WI38 (cell line): ENCODE measurements around the gene ELK3.

ENCODE experiments used
- H3K4me3 ChIP-seq: 2 replicates; pipeline ENCODE4 v1.5.1; 2011; ENCODE audit warnings: low read depth, mild to moderate bottlenecking, control low read depth, low read length
- CTCF ChIP-seq: IDR thresholded peaks from 2 replicates; pipeline ENCODE4 v1.5.1; 2012; ENCODE audit warnings: low read depth, mild to moderate bottlenecking, control low read depth, low read length

Gene ELK3

GRCh38 chr12:96171905-96172304, 22.3 kb upstream of the ELK3 start:
- TF ChIP-seq CTCF, result no peak
- no peak overlapping the region for H3K4me3 ChIP-seq

- TF ChIP-seq CTCF, result no peak
- no peak overlapping the region for H3K4me3 ChIP-seq
These were observed 21.2 kb upstream of the ELK3 start for GRCh38 chr12:96172981-96173380.

- TF ChIP-seq CTCF, result no peak
- H3K4me3 ChIP-seq, result no peak overlapping the region
These were observed 17.6 kb upstream of the ELK3 start for GRCh38 chr12:96176575-96176974.

GRCh38 chr12:96177013-96177412, 17.2 kb upstream of the ELK3 start:
- H3K4me3 ChIP-seq, result no peak overlapping the region
- TF ChIP-seq CTCF, result no peak

DNA sequence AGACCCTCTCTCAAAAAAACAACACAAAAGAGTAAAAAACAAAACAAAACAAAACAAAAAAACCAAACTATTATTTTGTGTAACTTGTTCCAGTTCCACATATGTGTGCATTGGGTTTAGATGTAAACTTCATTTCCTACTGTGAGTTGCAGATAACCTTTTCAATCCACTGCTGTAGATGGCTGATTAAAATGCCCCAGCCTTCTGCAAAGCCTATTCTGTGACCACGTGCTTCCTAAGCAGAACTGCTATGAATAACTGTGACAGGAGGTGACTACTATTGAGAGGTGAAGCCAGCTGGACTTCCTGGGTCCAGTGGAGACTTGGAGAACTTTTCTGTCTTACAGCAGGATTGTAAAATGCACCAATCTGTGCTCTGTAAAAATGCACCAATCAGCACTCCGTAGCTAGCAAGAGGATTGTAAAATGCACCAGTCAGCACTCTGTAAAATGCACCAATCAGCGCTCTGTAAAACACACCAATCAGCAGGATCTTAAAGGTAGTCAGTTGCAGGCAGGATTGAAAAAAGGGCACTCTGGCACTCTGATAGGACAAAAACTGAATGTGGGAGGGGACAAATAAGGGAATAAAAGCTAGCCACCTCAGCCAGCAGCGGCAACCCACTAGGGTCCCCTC, 10.3 kb upstream of the ELK3 start:
- TF ChIP-seq CTCF, result no peak
- H3K4me3 ChIP-seq, result no peak overlapping the region

GRCh38 chr12:96185914-96186313, 8.3 kb upstream of the ELK3 start:
- no peak for TF ChIP-seq CTCF
- no peak overlapping the region for H3K4me3 ChIP-seq

DNA sequence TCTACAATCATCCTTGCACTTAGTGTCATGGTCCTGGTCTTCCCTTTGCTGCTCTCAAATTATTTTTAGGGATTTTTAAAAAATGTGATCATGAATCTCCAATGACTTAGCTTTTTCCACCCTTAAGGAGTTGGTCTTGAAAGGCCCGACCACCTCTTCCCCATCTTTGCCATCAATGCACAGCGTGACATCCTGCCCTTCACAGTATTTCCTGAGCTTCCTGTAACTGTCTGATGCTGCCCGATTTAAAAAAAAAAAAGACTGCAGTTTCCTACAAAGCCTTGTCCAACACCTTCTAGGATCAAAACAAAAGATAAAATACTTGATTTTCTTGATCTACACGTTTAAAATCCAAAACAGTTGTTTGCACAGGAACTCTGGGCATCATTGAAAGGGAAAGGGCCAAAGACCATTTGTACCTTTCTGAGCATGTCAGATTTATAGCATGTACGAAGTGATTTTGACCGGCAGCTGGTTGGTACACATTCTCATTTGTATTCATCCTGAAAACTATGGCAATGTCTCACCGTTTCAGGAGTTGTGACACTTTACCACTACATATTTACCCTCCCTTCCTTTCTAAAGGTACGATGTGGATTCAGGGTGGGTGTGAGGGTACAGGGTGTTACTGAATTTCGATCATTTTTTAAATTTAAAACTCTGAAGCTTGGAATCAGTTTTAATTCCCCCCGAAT, 7.4 kb upstream of the ELK3 start:
- H3K4me3 ChIP-seq, result no peak overlapping the region
- TF ChIP-seq CTCF, result no peak
